Measurements from ENCODE around the gene HNRNPA2B1.
"Not testable (repeated sequence)": the region's sequence is repeated elsewhere in the genome, so short reads cannot be mapped to it uniquely, and the experiment has no call there.

HNRNPA2B1 gene

GRCh38 chr7:26151650-26151952 lies 48.9 kb downstream of the HNRNPA2B1 start:
- H3K4me1 ChIP-seq (ENCODE audit: control insufficient read depth, insufficient read depth, low read length, unreplicated experiment) = peaks cover 9% of the 10 kb centered on the region
- H2AFZ ChIP-seq (ENCODE audit: low read length, unreplicated experiment) = no peak overlapping the region
- H3K4me3 ChIP-seq (ENCODE audit: low read depth, low read length) = peak overlapping the region; percentile 78
- no peaks in the 10 kb centered on the region for H3K79me2 ChIP-seq (ENCODE audit: control insufficient read depth, insufficient read depth, low read length, unreplicated experiment)
- H3K27ac ChIP-seq (ENCODE audit: low read depth, low read length) = no peak overlapping the region
- no peaks in the 10 kb centered on the region for H3K36me3 ChIP-seq (ENCODE audit: insufficient read depth, low read length)
- H3K27me3 ChIP-seq (ENCODE audit: insufficient read depth, low read length) = peaks cover 26% of the 10 kb centered on the region

GRCh38 chr7:26151096-26151495 lies 49.5 kb downstream of the HNRNPA2B1 start:
- peaks cover 7% of the 10 kb centered on the region for H3K4me1 ChIP-seq (ENCODE audit: control insufficient read depth, insufficient read depth, low read length, unreplicated experiment)
- no peak overlapping the region for H3K27ac ChIP-seq (ENCODE audit: low read depth, low read length)
- no peaks in the 10 kb centered on the region for H3K79me2 ChIP-seq (ENCODE audit: control insufficient read depth, insufficient read depth, low read length, unreplicated experiment)
- H3K27me3 ChIP-seq (ENCODE audit: insufficient read depth, low read length) = peaks cover 26% of the 10 kb centered on the region
- no peak overlapping the region for H3K4me3 ChIP-seq (ENCODE audit: low read depth, low read length)
- H2AFZ ChIP-seq (ENCODE audit: low read length, unreplicated experiment) = no peak overlapping the region
- no peaks in the 10 kb centered on the region for H3K36me3 ChIP-seq (ENCODE audit: insufficient read depth, low read length)

- Histone ChIP-seq H3K27ac (ENCODE audit: low read depth, low read length) (no peak overlapping the region), H3K27me3 (ENCODE audit: insufficient read depth, low read length) (peaks cover 26% of the 10 kb centered on the region), H2AFZ (ENCODE audit: low read length, unreplicated experiment) (no peak overlapping the region), H3K36me3 (ENCODE audit: insufficient read depth, low read length) (no peaks in the 10 kb centered on the region), H3K4me1 (ENCODE audit: control insufficient read depth, insufficient read depth, low read length, unreplicated experiment) (no peaks in the 10 kb centered on the region), H3K4me3 (ENCODE audit: low read depth, low read length) (no peak overlapping the region), H3K79me2 (ENCODE audit: control insufficient read depth, insufficient read depth, low read length, unreplicated experiment) (no peaks in the 10 kb centered on the region)
Observed at GRCh38 chr7:26149391-26149977, 51.1 kb downstream of the HNRNPA2B1 start.

GRCh38 chr7:26148307-26148700 lies 52.2 kb downstream of the HNRNPA2B1 start:
- not testable (repeated sequence) for H3K79me2 ChIP-seq (ENCODE audit: control insufficient read depth, insufficient read depth, low read length, unreplicated experiment); H3K4me1 ChIP-seq (ENCODE audit: control insufficient read depth, insufficient read depth, low read length, unreplicated experiment); H3K36me3 ChIP-seq (ENCODE audit: insufficient read depth, low read length); H3K4me3 ChIP-seq (ENCODE audit: low read depth, low read length); H2AFZ ChIP-seq (ENCODE audit: low read length, unreplicated experiment); H3K27ac ChIP-seq (ENCODE audit: low read depth, low read length)
- peaks cover 26% of the 10 kb centered on the region for H3K27me3 ChIP-seq (ENCODE audit: insufficient read depth, low read length)

GRCh38 chr7:26147646-26148306 lies 52.8 kb downstream of the HNRNPA2B1 start:
- not testable (repeated sequence) for H3K36me3 ChIP-seq (ENCODE audit: insufficient read depth, low read length); H2AFZ ChIP-seq (ENCODE audit: low read length, unreplicated experiment); H3K4me1 ChIP-seq (ENCODE audit: control insufficient read depth, insufficient read depth, low read length, unreplicated experiment); H3K4me3 ChIP-seq (ENCODE audit: low read depth, low read length); H3K79me2 ChIP-seq (ENCODE audit: control insufficient read depth, insufficient read depth, low read length, unreplicated experiment); H3K27ac ChIP-seq (ENCODE audit: low read depth, low read length)
- H3K27me3 ChIP-seq (ENCODE audit: insufficient read depth, low read length) = peaks cover 26% of the 10 kb centered on the region

GRCh38 chr7:26147030-26147429 lies 53.5 kb downstream of the HNRNPA2B1 start:
- no peak overlapping the region for H2AFZ ChIP-seq (ENCODE audit: low read length, unreplicated experiment)
- no peak overlapping the region for H3K27ac ChIP-seq (ENCODE audit: low read depth, low read length)
- no peaks in the 10 kb centered on the region for H3K79me2 ChIP-seq (ENCODE audit: control insufficient read depth, insufficient read depth, low read length, unreplicated experiment)
- H3K4me3 ChIP-seq (ENCODE audit: low read depth, low read length) = no peak overlapping the region
- H3K27me3 ChIP-seq (ENCODE audit: insufficient read depth, low read length) = peaks cover 22% of the 10 kb centered on the region
- H3K36me3 ChIP-seq (ENCODE audit: insufficient read depth, low read length) = no peaks in the 10 kb centered on the region
- peaks cover 4% of the 10 kb centered on the region for H3K4me1 ChIP-seq (ENCODE audit: control insufficient read depth, insufficient read depth, low read length, unreplicated experiment)

- H3K27me3 ChIP-seq (ENCODE audit: insufficient read depth, low read length) = 0 out of 2 replicates have a peak, but pooled peaks cover 8% of the 10 kb centered on the region
- no peak overlapping the region for H3K4me3 ChIP-seq (ENCODE audit: low read depth, low read length)
- no peak overlapping the region for H3K27ac ChIP-seq (ENCODE audit: low read depth, low read length)
- no peaks in the 10 kb centered on the region for H3K79me2 ChIP-seq (ENCODE audit: control insufficient read depth, insufficient read depth, low read length, unreplicated experiment)
- H3K36me3 ChIP-seq (ENCODE audit: insufficient read depth, low read length) = no peaks in the 10 kb centered on the region
- H2AFZ ChIP-seq (ENCODE audit: low read length, unreplicated experiment) = no peak overlapping the region
- peaks cover 4% of the 10 kb centered on the region for H3K4me1 ChIP-seq (ENCODE audit: control insufficient read depth, insufficient read depth, low read length, unreplicated experiment)
Observed at GRCh38 chr7:26145238-26145637, 55.3 kb downstream of the HNRNPA2B1 start.

- Histone ChIP-seq H2AFZ (ENCODE audit: low read length, unreplicated experiment) (peak overlapping the region; percentile 4), H3K36me3 (ENCODE audit: insufficient read depth, low read length) (no peaks in the 10 kb centered on the region), H3K4me1 (ENCODE audit: control insufficient read depth, insufficient read depth, low read length, unreplicated experiment) (peaks cover 4% of the 10 kb centered on the region), H3K27ac (ENCODE audit: low read depth, low read length) (no peak overlapping the region), H3K4me3 (ENCODE audit: low read depth, low read length) (no peak overlapping the region), H3K79me2 (ENCODE audit: control insufficient read depth, insufficient read depth, low read length, unreplicated experiment) (no peaks in the 10 kb centered on the region), H3K27me3 (ENCODE audit: insufficient read depth, low read length) (0 out of 2 replicates have a peak, but pooled peaks cover 1% of the 10 kb centered on the region)
Observed at GRCh38 chr7:26144184-26145080, 56.1 kb downstream of the HNRNPA2B1 start.

GRCh38 chr7:26143298-26144048 lies 57.1 kb downstream of the HNRNPA2B1 start:
- H2AFZ ChIP-seq (ENCODE audit: low read length, unreplicated experiment) = no peak overlapping the region
- H3K79me2 ChIP-seq (ENCODE audit: control insufficient read depth, insufficient read depth, low read length, unreplicated experiment) = no peaks in the 10 kb centered on the region
- H3K27ac ChIP-seq (ENCODE audit: low read depth, low read length) = no peak overlapping the region
- peaks cover 4% of the 10 kb centered on the region for H3K4me1 ChIP-seq (ENCODE audit: control insufficient read depth, insufficient read depth, low read length, unreplicated experiment)
- no peaks in the 10 kb centered on the region for H3K36me3 ChIP-seq (ENCODE audit: insufficient read depth, low read length)
- no peaks in the 10 kb centered on the region for H3K27me3 ChIP-seq (ENCODE audit: insufficient read depth, low read length)
- H3K4me3 ChIP-seq (ENCODE audit: low read depth, low read length) = no peak overlapping the region

GRCh38 chr7:26141077-26141476 lies 59.5 kb downstream of the HNRNPA2B1 start:
- H3K4me3 ChIP-seq (ENCODE audit: low read depth, low read length) = no peak overlapping the region
- H3K36me3 ChIP-seq (ENCODE audit: insufficient read depth, low read length) = no peaks in the 10 kb centered on the region
- no peak overlapping the region for H2AFZ ChIP-seq (ENCODE audit: low read length, unreplicated experiment)
- H3K79me2 ChIP-seq (ENCODE audit: control insufficient read depth, insufficient read depth, low read length, unreplicated experiment) = no peaks in the 10 kb centered on the region
- H3K27me3 ChIP-seq (ENCODE audit: insufficient read depth, low read length) = no peaks in the 10 kb centered on the region; the same call in 1 of the 2 replicates
- H3K27ac ChIP-seq (ENCODE audit: low read depth, low read length) = no peak overlapping the region
- H3K4me1 ChIP-seq (ENCODE audit: control insufficient read depth, insufficient read depth, low read length, unreplicated experiment) = peaks cover 4% of the 10 kb centered on the region
